Astrocyte (in vitro differentiated cells and primary cell): ENCODE measurements around the gene ACY1. TPM values are rescaled to one million over a fixed set of nuclear protein-coding genes. Genes with fewer than 3 reads are reported as not detected.

Experiments
- DNase-seq: peaks from one replicate; pipeline ENCODE4 v3.0.0-alpha.2; 2010; ENCODE audit warnings: low read depth
- FAIRE-seq: peaks from 2 replicates; lab custom pipeline; 2011; peaks lifted over from hg19 to GRCh38; lab: Jason Lieb, UNC
- H2AFZ ChIP-seq: 2 replicates; pipeline ENCODE4 v1.6.0; 2012; ENCODE audit warnings: low read depth, low read length, inconsistent platforms
- H3K27ac ChIP-seq: 2 replicates; pipeline ENCODE4 v1.5.1; 2011; ENCODE audit warnings: low read depth, low read length, inconsistent platforms
- H3K27me3 ChIP-seq: 2 replicates; pipeline ENCODE4 v1.6.0; 2011; ENCODE audit warnings: low read length, inconsistent platforms; ENCODE audit not compliant: insufficient read depth
- H3K36me3 ChIP-seq: 2 replicates; pipeline ENCODE4 v1.5.1; 2011; ENCODE audit warnings: low read length, inconsistent platforms; ENCODE audit not compliant: insufficient read depth
- H3K4me1 ChIP-seq: 2 replicates; pipeline ENCODE4 v1.5.1; 2011; ENCODE audit warnings: low read length, inconsistent platforms; ENCODE audit not compliant: insufficient read depth
- H3K4me2 ChIP-seq: 2 replicates; pipeline ENCODE4 v1.6.0; 2012; ENCODE audit warnings: low read length, inconsistent platforms
- H3K4me3 ChIP-seq: 2 replicates; pipeline ENCODE4 v1.5.1; 2011; ENCODE audit warnings: low read depth, mild to moderate bottlenecking, low read length, inconsistent platforms; ENCODE audit not compliant: insufficient read depth
- H3K79me2 ChIP-seq: 2 replicates; pipeline ENCODE4 v1.6.0; 2012; ENCODE audit warnings: mild to moderate bottlenecking, low read length, inconsistent platforms; ENCODE audit not compliant: insufficient read depth
- H3K9ac ChIP-seq: 2 replicates; pipeline ENCODE4 v1.6.0; 2012; ENCODE audit warnings: mild to moderate bottlenecking, low read length, inconsistent platforms
- H3K9me3 ChIP-seq: 2 replicates; pipeline ENCODE4 v1.5.1; 2012; ENCODE audit warnings: low read depth, mild to moderate bottlenecking, low read length, inconsistent platforms; ENCODE audit not compliant: insufficient read depth
- H4K20me1 ChIP-seq: 2 replicates; pipeline ENCODE4 v1.6.0; 2012; ENCODE audit warnings: low read length, inconsistent platforms; ENCODE audit not compliant: insufficient read depth
- H3K27ac Mint-ChIP-seq: one replicate; pipeline ENCODE4 v1.8.0; 2021; ENCODE audit warnings: mild to moderate bottlenecking, mixed read lengths; ENCODE audit not compliant: unreplicated experiment
- H3K27me3 Mint-ChIP-seq: one replicate; pipeline ENCODE4 v1.8.0; 2021; ENCODE audit warnings: low read depth, mixed read lengths; ENCODE audit not compliant: unreplicated experiment
- H3K36me3 Mint-ChIP-seq: one replicate; pipeline ENCODE4 v1.8.0; 2021; ENCODE audit warnings: low read depth, mixed read lengths; ENCODE audit not compliant: unreplicated experiment
- H3K4me1 Mint-ChIP-seq: one replicate; pipeline ENCODE4 v1.8.0; 2021; ENCODE audit warnings: low read depth, mixed read lengths; ENCODE audit not compliant: unreplicated experiment
- H3K4me3 Mint-ChIP-seq: one replicate; pipeline ENCODE4 v1.8.0; 2021; ENCODE audit warnings: mild to moderate bottlenecking, moderate library complexity, mixed read lengths; ENCODE audit not compliant: unreplicated experiment
- H3K9me3 Mint-ChIP-seq: one replicate; pipeline ENCODE4 v1.8.0; 2021; ENCODE audit warnings: mild to moderate bottlenecking, mixed read lengths; ENCODE audit not compliant: unreplicated experiment
- CTCF ChIP-seq: IDR thresholded peaks from 2 replicates; pipeline ENCODE4 v1.5.1; 2011; ENCODE audit warnings: low read depth, mild to moderate bottlenecking, inconsistent platforms, low read length, moderate library complexity; ENCODE audit not compliant: insufficient read depth
- EZH2 ChIP-seq: IDR thresholded peaks from 2 replicates; pipeline ENCODE4 v1.6.1; 2012; ENCODE audit warnings: mild to moderate bottlenecking, low read length, inconsistent platforms; ENCODE audit not compliant: insufficient read depth
- total RNA-seq: library from RNA; stranded (reverse); gene quantifications from 2 replicates; pipeline ENCODE4 v1.2.1, GENCODE V29; 2021

The ACY1 gene
- total RNA-seq, 1 donor from 2014 or later: 16.4 TPM

- FAIRE-seq: no peak
- TF ChIP-seq CTCF: no peak
- TF ChIP-seq EZH2: no peak
These were observed 37.2 kb upstream of the ACY1 start for GRCh38 chr3:51945926-51946705.

DNA sequence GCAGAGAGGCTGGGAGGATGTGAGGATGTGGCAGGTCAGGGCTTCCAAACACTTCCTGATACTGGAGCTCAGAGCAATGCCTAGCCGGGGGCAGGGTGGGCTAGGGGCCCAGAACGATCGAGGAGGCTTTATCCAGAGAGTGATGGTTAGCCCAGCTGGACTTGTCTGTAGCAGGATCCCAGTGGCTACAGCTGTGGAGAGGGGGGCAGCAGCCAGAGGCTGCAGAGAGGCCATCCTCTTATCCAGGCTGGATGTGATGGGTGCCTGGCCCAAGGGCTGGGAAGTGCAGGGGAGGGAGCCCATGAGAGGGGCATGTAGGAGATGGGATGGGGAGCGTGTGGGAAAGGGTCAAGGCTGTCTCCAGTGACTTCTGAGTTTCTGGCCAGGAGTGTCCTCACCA, 36.5 kb upstream of the ACY1 start:
- no peaks in the 10 kb centered on the region for H3K9me3 ChIP-seq
- DNase-seq (no peak), FAIRE-seq (no peak)
- no peaks in the 10 kb centered on the region for H3K36me3 ChIP-seq
- H3K79me2 ChIP-seq: no peaks in the 10 kb centered on the region
- no peaks in the 10 kb centered on the region for H3K4me1 Mint-ChIP-seq
- peaks cover 3% of the 10 kb centered on the region for H3K9me3 Mint-ChIP-seq
- H3K4me3 ChIP-seq: no peak overlapping the region
- H3K4me2 ChIP-seq: no peak overlapping the region
- H3K27ac ChIP-seq: no peak overlapping the region
- no peak overlapping the region for H3K9ac ChIP-seq
- no peak overlapping the region for H2AFZ ChIP-seq
- H4K20me1 ChIP-seq: no peaks in the 10 kb centered on the region
- H3K27ac Mint-ChIP-seq: peak overlapping the region; percentile 47
- no peak overlapping the region for H3K4me3 Mint-ChIP-seq
- peaks cover 2% of the 10 kb centered on the region for H3K27me3 ChIP-seq
- no peak for TF ChIP-seq CTCF
- no peak for TF ChIP-seq EZH2
- peaks cover 10% of the 10 kb centered on the region for H3K36me3 Mint-ChIP-seq
- peaks cover 49% of the 10 kb centered on the region for H3K27me3 Mint-ChIP-seq
- peaks cover 10% of the 10 kb centered on the region for H3K4me1 ChIP-seq

More at GRCh38 chr3:51945926-51946705, 37.2 kb upstream of the ACY1 start:
- Histone ChIP-seq H3K9ac (no peak overlapping the region), H3K36me3 (no peaks in the 10 kb centered on the region), H3K27ac (no peak overlapping the region), H3K9me3 (no peaks in the 10 kb centered on the region), H4K20me1 (no peaks in the 10 kb centered on the region), H2AFZ (no peak overlapping the region), H3K79me2 (peaks cover 6% of the 10 kb centered on the region), H3K27me3 (peaks cover 2% of the 10 kb centered on the region), H3K4me2 (no peak overlapping the region), H3K4me1 (peaks cover 11% of the 10 kb centered on the region), H3K4me3 (no peak overlapping the region)
- H3K36me3 Mint-ChIP-seq: peaks cover 10% of the 10 kb centered on the region
- H3K27me3 Mint-ChIP-seq: peaks cover 45% of the 10 kb centered on the region
- H3K9me3 Mint-ChIP-seq: peaks cover 3% of the 10 kb centered on the region
- DNase-seq: no peak
- no peak overlapping the region for H3K4me3 Mint-ChIP-seq
- peak overlapping the region; percentile 47 for H3K27ac Mint-ChIP-seq
- no peaks in the 10 kb centered on the region for H3K4me1 Mint-ChIP-seq
